Karpas-422 (cell line): ENCODE results near the gene MYLK3. TPM values are rescaled to one million over a fixed set of nuclear protein-coding genes. Genes with fewer than 3 reads are reported as not detected.
"Not testable (repeated sequence)": the region's sequence is repeated elsewhere in the genome, so short reads cannot be mapped to it uniquely, and the experiment has no call there.

Experiments
- DNase-seq: peaks from one replicate; pipeline ENCODE4 v3.0.0-alpha.2; 2015
- H2AFZ ChIP-seq: fragments of 200-600 bp; sonication (generic); 2 replicates; pipeline ENCODE4 v1.6.1; 2014; ENCODE audit warnings: antibody characterized with exemption, low read length, mixed read lengths
- H3K27ac ChIP-seq: fragments of 200-600 bp; sonication (generic); 2 replicates; pipeline ENCODE4 v1.5.1; 2014; ENCODE audit warnings: mild to moderate bottlenecking, low read length, moderate library complexity
- H3K27me3 ChIP-seq: fragments of 200-600 bp; sonication (generic); 2 replicates; pipeline ENCODE4 v1.6.1; 2014; ENCODE audit warnings: low read length, mixed read lengths
- H3K36me3 ChIP-seq: fragments of 200-600 bp; sonication (generic); 2 replicates; pipeline ENCODE4 v1.6.1; 2014; ENCODE audit warnings: low read length, mixed read lengths; ENCODE audit not compliant: insufficient read depth
- H3K4me1 ChIP-seq: fragments of 200-600 bp; sonication (generic); 2 replicates; pipeline ENCODE4 v1.6.1; 2014; ENCODE audit warnings: mild to moderate bottlenecking, low read length, mixed read lengths
- H3K4me2 ChIP-seq: fragments of 200-600 bp; sonication (generic); 2 replicates; pipeline ENCODE4 v1.6.1; 2014; ENCODE audit warnings: low read length, low read depth, mild to moderate bottlenecking; ENCODE audit not compliant: poor library complexity, severe bottlenecking
- H3K4me3 ChIP-seq: fragments of 200-600 bp; sonication (generic); 2 replicates; pipeline ENCODE4 v1.5.1; 2014; ENCODE audit warnings: mild to moderate bottlenecking, antibody characterized with exemption, low read length, mixed read lengths
- H3K79me2 ChIP-seq: fragments of 200-600 bp; sonication (generic); 2 replicates; pipeline ENCODE4 v1.6.1; 2014; ENCODE audit warnings: mild to moderate bottlenecking, low read length, mixed read lengths
- H3K9ac ChIP-seq: fragments of 200-600 bp; sonication (generic); 2 replicates; pipeline ENCODE4 v1.6.0; 2014; ENCODE audit warnings: low read length
- H3K9me2 ChIP-seq: fragments of 200-600 bp; sonication (generic), shearing (Covaris generic); replicated peaks from 2 replicates; pipeline ENCODE4 v1.6.0; 2014; ENCODE audit warnings: mild to moderate bottlenecking, low read length, moderate library complexity; ENCODE audit not compliant: insufficient read depth
- H3K9me3 ChIP-seq: fragments of 300-700, 200-600 bp; sonication (generic); 2 replicates; pipeline ENCODE4 v1.6.1; 2014; ENCODE audit warnings: low read length, mixed read lengths
- H4K20me1 ChIP-seq: fragments of 200-600 bp; sonication (generic); 2 replicates; pipeline ENCODE4 v1.6.1; 2014; ENCODE audit warnings: mild to moderate bottlenecking, antibody characterized with exemption, low read length, low read depth; ENCODE audit not compliant: insufficient read depth
- total RNA-seq: library from RNA; depleted of rRNA; stranded (reverse); fragments of >200 nt; shearing (Covaris generic); gene quantifications from 2 replicates; pipeline ENCODE4 v1.2.3, GENCODE V29; 2014; ENCODE audit warnings: low replicate concordance; rRNA removed

MYLK3 gene
- total RNA-seq, 1 experiment from 2014 or later: 1.3 TPM

DNA sequence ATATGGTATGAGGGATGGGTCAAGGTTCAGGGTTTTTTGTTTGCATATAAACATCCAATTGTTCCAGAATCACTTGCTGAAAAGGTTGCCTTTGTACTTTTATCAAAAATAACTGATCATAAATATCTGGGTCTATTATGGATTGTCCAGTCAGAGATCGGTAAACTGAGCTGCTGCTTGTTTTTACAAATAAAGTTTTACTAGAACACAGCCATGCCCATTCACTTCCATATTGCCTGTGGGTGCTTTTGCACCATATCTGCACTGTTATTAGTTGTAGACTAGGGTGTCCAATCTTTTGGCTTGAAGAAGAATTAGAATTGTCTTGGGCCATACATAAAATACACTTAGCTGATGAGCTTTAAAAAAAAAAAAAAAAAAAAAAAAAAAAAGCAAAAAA is 70.2 kb downstream of the MYLK3 start:
- DNase-seq, H3K4me1 ChIP-seq, H3K4me2 ChIP-seq, H3K9me2 ChIP-seq, H3K9me3 ChIP-seq, H3K9ac ChIP-seq, H2AFZ ChIP-seq, H3K27me3 ChIP-seq, H3K4me3 ChIP-seq, H3K27ac ChIP-seq, H4K20me1 ChIP-seq: not testable (repeated sequence)
- H3K36me3 ChIP-seq: peaks cover 36% of the 10 kb centered on the region; the same call in 1 of the 2 replicates
- H3K79me2 ChIP-seq: peaks cover 20% of the 10 kb centered on the region

DNA sequence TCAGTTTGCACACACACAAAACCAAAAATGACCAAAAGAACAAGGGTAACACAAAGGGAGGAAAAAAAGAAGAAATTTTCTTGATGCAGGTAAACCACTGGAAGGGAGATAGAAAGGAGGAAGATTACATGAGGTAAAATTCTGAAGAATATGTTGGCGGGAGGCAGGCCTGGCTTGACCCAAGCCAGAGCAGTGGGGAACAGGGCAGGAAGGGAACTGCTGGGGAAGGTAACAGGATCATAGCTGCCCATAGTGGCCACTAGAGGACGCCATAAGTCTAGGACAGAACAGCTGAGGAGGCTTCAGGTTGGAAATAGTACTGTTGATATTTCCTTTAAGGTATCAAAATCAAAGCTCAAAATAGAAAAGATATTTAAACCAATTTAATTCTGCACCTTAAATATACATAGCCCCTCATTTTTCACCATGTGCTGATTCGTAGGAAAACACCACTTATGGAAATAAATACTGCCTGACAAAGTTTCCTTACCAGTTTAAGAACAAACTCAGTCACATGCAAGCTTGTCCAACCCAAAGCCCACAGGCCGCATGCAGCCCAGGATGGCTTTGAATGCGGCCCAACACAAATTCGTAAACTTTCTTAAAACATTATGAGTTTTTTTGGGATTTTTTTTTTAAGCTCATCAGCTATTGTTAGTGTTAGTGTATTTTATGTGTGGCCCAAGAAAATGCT is 74.7 kb downstream of the MYLK3 start:
- H3K36me3 ChIP-seq: peaks cover 28% of the 10 kb centered on the region
- no peak overlapping the region for H2AFZ ChIP-seq
- H3K4me3 ChIP-seq: no peak overlapping the region
- no peak overlapping the region for H3K4me2 ChIP-seq
- H3K9me2 ChIP-seq: no peaks in the 10 kb centered on the region
- H3K9me3 ChIP-seq: no peaks in the 10 kb centered on the region
- no peaks in the 10 kb centered on the region for H4K20me1 ChIP-seq
- no peak overlapping the region for H3K9ac ChIP-seq
- H3K4me1 ChIP-seq: no peaks in the 10 kb centered on the region
- H3K27me3 ChIP-seq: no peaks in the 10 kb centered on the region
- no peak overlapping the region for H3K27ac ChIP-seq
- peak; percentile 89 for DNase-seq
- H3K79me2 ChIP-seq: peaks cover 9% of the 10 kb centered on the region

DNA sequence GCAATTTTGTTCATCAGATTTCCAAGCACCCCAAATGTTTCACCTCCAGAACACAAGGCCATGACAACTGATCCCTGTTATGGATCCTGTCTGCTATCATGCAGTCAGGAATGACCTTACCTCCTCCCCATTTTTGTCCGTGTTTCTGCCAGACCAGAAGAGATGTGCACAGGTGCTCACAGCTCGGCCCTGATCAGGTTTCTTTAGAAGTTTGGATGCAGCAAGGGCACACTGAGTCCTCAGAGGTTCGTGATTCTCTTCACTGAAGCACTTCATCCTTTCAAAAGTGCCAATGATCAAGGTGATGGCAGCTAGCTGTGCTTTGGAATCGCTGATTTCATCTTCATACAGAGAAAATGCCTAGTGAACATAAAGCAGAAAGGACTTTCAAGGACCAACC is 86.0 kb downstream of the MYLK3 start:
- no peaks in the 10 kb centered on the region for H3K79me2 ChIP-seq
- H2AFZ ChIP-seq: no peak overlapping the region
- H3K9me2 ChIP-seq: no peaks in the 10 kb centered on the region
- H3K4me3 ChIP-seq: no peak overlapping the region
- no peak overlapping the region for H3K27ac ChIP-seq
- peaks cover 20% of the 10 kb centered on the region for H3K4me1 ChIP-seq
- no peak overlapping the region for H3K9ac ChIP-seq
- H3K4me2 ChIP-seq: no peak overlapping the region
- no peaks in the 10 kb centered on the region for H4K20me1 ChIP-seq
- H3K9me3 ChIP-seq: no peaks in the 10 kb centered on the region
- H3K27me3 ChIP-seq: no peaks in the 10 kb centered on the region
- DNase-seq: no peak
- H3K36me3 ChIP-seq: peaks cover 29% of the 10 kb centered on the region

DNA sequence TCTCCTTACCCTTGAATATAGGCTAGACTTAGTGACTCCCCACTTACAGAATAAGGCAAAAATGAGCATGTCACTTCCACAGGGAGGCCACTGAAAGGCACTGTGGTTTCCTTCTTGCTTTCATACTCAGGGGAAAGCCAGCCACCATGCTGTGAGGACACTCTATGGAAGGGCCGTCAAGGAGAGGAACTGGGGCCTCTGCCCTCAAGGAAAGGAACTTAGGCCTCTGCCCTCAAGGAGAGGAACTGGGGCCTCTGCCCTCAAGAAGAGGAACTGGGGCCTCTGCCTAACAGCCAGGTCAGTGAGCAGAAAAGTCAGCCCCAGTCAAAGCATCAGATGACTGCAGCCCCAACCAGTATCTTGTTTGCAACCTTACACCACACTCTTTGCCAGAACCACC is 89.2 kb downstream of the MYLK3 start:
- H3K9me2 ChIP-seq: no peaks in the 10 kb centered on the region
- H4K20me1 ChIP-seq: no peaks in the 10 kb centered on the region
- DNase-seq: peak; percentile 78
- H3K27me3 ChIP-seq: no peaks in the 10 kb centered on the region
- no peaks in the 10 kb centered on the region for H3K9me3 ChIP-seq
- no peaks in the 10 kb centered on the region for H3K79me2 ChIP-seq
- H3K36me3 ChIP-seq: peaks cover 22% of the 10 kb centered on the region
- H3K4me3 ChIP-seq: no peak overlapping the region
- peak overlapping the region; percentile 59 for H3K27ac ChIP-seq
- no peak overlapping the region for H3K9ac ChIP-seq
- no peak overlapping the region for H2AFZ ChIP-seq
- peak overlapping the region; percentile 18 for H3K4me2 ChIP-seq
- peaks cover 20% of the 10 kb centered on the region for H3K4me1 ChIP-seq

Other genes with a start within 250 kb of the MYLK3 start
- gene SHCBP1, start 127.0 kb downstream of the MYLK3 start, total RNA-seq: 15.5 and 15.7 TPM in 2 replicates
- gene VPS35, start 59.2 kb downstream of the MYLK3 start, total RNA-seq: 47.5 and 91.1 TPM in 2 replicates
- gene ORC6, start 58.7 kb downstream of the MYLK3 start, total RNA-seq: 24.4 and 38.0 TPM in 2 replicates
- gene C16orf87, start 82.8 kb upstream of the MYLK3 start, total RNA-seq: 25.3 and 37.8 TPM in 2 replicates
- 42.6 and 57.5 TPM in 2 replicates for gene GPT2, start 136.0 kb upstream of the MYLK3 start, total RNA-seq
- 61.7 and 81.0 TPM in 2 replicates for gene DNAJA2, start 225.3 kb upstream of the MYLK3 start, total RNA-seq